HUES6 (cell line): ENCODE measurements around the gene FAM83B.

Source experiments
- H3K27ac ChIP-seq: 2 replicates; pipeline ENCODE4 v1.7.0; 2013; ENCODE audit warnings: low read depth, mild to moderate bottlenecking, low read length, inconsistent platforms
- H3K27me3 ChIP-seq: 2 replicates; pipeline ENCODE4 v1.6.1; 2013; ENCODE audit warnings: low read length; ENCODE audit not compliant: control insufficient read depth, insufficient read depth
- H3K36me3 ChIP-seq: 2 replicates; pipeline ENCODE4 v1.6.1; 2013; ENCODE audit warnings: low read length; ENCODE audit not compliant: control insufficient read depth, insufficient read depth
- H3K4me1 ChIP-seq: 2 replicates; pipeline ENCODE4 v1.6.1; 2013; ENCODE audit warnings: low read length; ENCODE audit not compliant: control insufficient read depth, insufficient read depth
- H3K4me3 ChIP-seq: 2 replicates; pipeline ENCODE4 v1.5.1; 2013; ENCODE audit warnings: low read depth, low read length
- H3K9ac ChIP-seq: one replicate; pipeline ENCODE4 v1.6.1; 2013; ENCODE audit warnings: mild to moderate bottlenecking, low read length
- H3K9me3 ChIP-seq: 2 replicates; pipeline ENCODE4 v1.6.1; 2013; ENCODE audit warnings: low read depth, low read length; ENCODE audit not compliant: control insufficient read depth, insufficient read depth

Gene FAM83B

GRCh38 chr6:54861905-54862616 is 15.5 kb downstream of the FAM83B start:
- Histone ChIP-seq H3K27ac (no peak overlapping the region), H3K4me3 (no peak overlapping the region), H3K9me3 (no peaks in the 10 kb centered on the region), H3K27me3 (no peaks in the 10 kb centered on the region), H3K36me3 (no peaks in the 10 kb centered on the region), H3K9ac (no peak overlapping the region), H3K4me1 (peaks cover 17% of the 10 kb centered on the region)

DNA sequence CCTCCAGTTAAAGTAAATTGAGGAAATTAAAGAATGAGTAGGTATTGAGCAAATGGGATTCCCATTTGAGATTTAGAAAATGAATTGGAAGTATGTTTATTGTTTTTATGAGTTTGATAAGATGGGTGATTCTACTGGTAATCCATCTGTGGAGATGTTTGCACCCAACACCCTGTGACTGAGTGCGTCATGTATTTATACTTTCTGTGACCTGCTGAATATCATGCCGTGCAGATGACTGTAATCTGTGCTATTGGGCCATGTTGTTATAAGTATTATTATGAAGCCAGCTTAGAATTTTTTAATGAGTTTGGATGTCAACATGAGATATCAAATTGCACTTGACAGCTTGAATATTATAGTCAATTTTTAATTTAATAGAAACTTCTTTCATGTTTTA is 17.7 kb downstream of the FAM83B start:
- no peak overlapping the region for H3K9ac ChIP-seq
- peaks cover 17% of the 10 kb centered on the region for H3K4me1 ChIP-seq
- no peaks in the 10 kb centered on the region for H3K27me3 ChIP-seq
- no peak overlapping the region for H3K4me3 ChIP-seq
- no peaks in the 10 kb centered on the region for H3K36me3 ChIP-seq
- no peak overlapping the region for H3K27ac ChIP-seq
- no peaks in the 10 kb centered on the region for H3K9me3 ChIP-seq

- no peaks in the 10 kb centered on the region for H3K27me3 ChIP-seq
- H3K9me3 ChIP-seq = no peaks in the 10 kb centered on the region
- H3K27ac ChIP-seq = no peak overlapping the region
- H3K4me3 ChIP-seq = no peak overlapping the region
- H3K36me3 ChIP-seq = 0 out of 2 replicates have a peak, but pooled peaks cover 1% of the 10 kb centered on the region
- peaks cover 13% of the 10 kb centered on the region for H3K4me1 ChIP-seq
- H3K9ac ChIP-seq = no peak overlapping the region
Measured at GRCh38 chr6:54865091-54865631, 18.6 kb downstream of the FAM83B start.

DNA sequence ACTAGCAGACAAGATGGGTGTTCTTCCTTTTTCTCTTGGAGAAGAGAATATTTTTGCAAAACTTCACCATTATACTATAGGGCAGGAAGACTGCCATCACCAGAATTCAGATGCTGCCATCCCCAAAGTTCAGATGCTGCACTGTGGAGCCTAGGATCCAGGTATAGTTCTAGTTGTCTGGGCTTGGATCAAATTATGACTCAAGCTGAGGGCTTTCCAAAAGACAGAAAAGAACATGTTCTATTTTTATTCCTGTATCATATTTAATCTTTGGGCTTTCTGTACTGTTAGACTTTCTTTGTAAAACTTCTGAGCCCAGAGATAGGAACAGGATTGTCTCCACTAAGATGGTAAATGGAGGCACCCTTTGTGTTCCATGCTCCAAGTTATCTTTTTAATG is 22.0 kb downstream of the FAM83B start:
- peaks cover 6% of the 10 kb centered on the region; the same call in 1 of the 2 replicates for H3K4me1 ChIP-seq
- H3K27me3 ChIP-seq = no peaks in the 10 kb centered on the region
- no peak overlapping the region for H3K9ac ChIP-seq
- H3K36me3 ChIP-seq = 0 out of 2 replicates have a peak, but pooled peaks cover 5% of the 10 kb centered on the region
- H3K9me3 ChIP-seq = no peaks in the 10 kb centered on the region
- no peak overlapping the region for H3K4me3 ChIP-seq
- H3K27ac ChIP-seq = no peak overlapping the region

GRCh38 chr6:54873599-54873998 is 27.0 kb downstream of the FAM83B start:
- H3K4me1 ChIP-seq = peaks cover 4% of the 10 kb centered on the region; the same call in 1 of the 2 replicates
- 0 out of 2 replicates have a peak, but pooled peaks cover 5% of the 10 kb centered on the region for H3K36me3 ChIP-seq
- no peak overlapping the region for H3K9ac ChIP-seq
- H3K27me3 ChIP-seq = no peaks in the 10 kb centered on the region
- H3K9me3 ChIP-seq = no peaks in the 10 kb centered on the region
- H3K4me3 ChIP-seq = no peak overlapping the region
- H3K27ac ChIP-seq = no peak overlapping the region

- H3K9me3 ChIP-seq = no peaks in the 10 kb centered on the region
- no peak overlapping the region for H3K27ac ChIP-seq
- H3K27me3 ChIP-seq = no peaks in the 10 kb centered on the region
- H3K36me3 ChIP-seq = 0 out of 2 replicates have a peak, but pooled peaks cover 5% of the 10 kb centered on the region
- peaks cover 4% of the 10 kb centered on the region; the same call in 1 of the 2 replicates for H3K4me1 ChIP-seq
- H3K9ac ChIP-seq = no peak overlapping the region
- H3K4me3 ChIP-seq = no peak overlapping the region
Measured at GRCh38 chr6:54874349-54875048, 27.9 kb downstream of the FAM83B start.

GRCh38 chr6:54875539-54875938 is 29.0 kb downstream of the FAM83B start:
- no peaks in the 10 kb centered on the region for H3K36me3 ChIP-seq
- H3K4me3 ChIP-seq = no peak overlapping the region
- no peaks in the 10 kb centered on the region for H3K27me3 ChIP-seq
- no peak overlapping the region for H3K27ac ChIP-seq
- peaks cover 4% of the 10 kb centered on the region; the same call in 1 of the 2 replicates for H3K4me1 ChIP-seq
- no peak overlapping the region for H3K9ac ChIP-seq
- no peaks in the 10 kb centered on the region for H3K9me3 ChIP-seq

- H3K4me3 ChIP-seq = no peak overlapping the region
- no peaks in the 10 kb centered on the region for H3K27me3 ChIP-seq
- H3K27ac ChIP-seq = no peak overlapping the region
- no peak overlapping the region for H3K9ac ChIP-seq
- H3K4me1 ChIP-seq = peaks cover 4% of the 10 kb centered on the region; the same call in 1 of the 2 replicates
- H3K36me3 ChIP-seq = no peaks in the 10 kb centered on the region
- no peaks in the 10 kb centered on the region for H3K9me3 ChIP-seq
Measured at GRCh38 chr6:54876365-54876764, 29.8 kb downstream of the FAM83B start.

- Histone ChIP-seq H3K9ac (no peak overlapping the region), H3K9me3 (no peaks in the 10 kb centered on the region), H3K4me3 (no peak overlapping the region), H3K4me1 (peaks cover 4% of the 10 kb centered on the region; the same call in 1 of the 2 replicates), H3K36me3 (no peaks in the 10 kb centered on the region), H3K27me3 (no peaks in the 10 kb centered on the region), H3K27ac (no peak overlapping the region)
Measured at GRCh38 chr6:54876871-54877270, 30.3 kb downstream of the FAM83B start.

GRCh38 chr6:54877713-54878317 is 31.2 kb downstream of the FAM83B start:
- H3K4me3 ChIP-seq = no peak overlapping the region
- peaks cover 4% of the 10 kb centered on the region; the same call in 1 of the 2 replicates for H3K4me1 ChIP-seq

More at GRCh38 chr6:54877713-54878317, 31.2 kb downstream of the FAM83B start:
- Histone ChIP-seq H3K27ac (no peak overlapping the region), H3K9ac (no peak overlapping the region), H3K9me3 (no peaks in the 10 kb centered on the region), H3K36me3 (no peaks in the 10 kb centered on the region), H3K27me3 (no peaks in the 10 kb centered on the region)
